ENCODE data around the gene PRPF19.
A peak's percentile ranks its signal among the peaks of the same experiment; 100 is the strongest.

PRPF19 gene

DNA sequence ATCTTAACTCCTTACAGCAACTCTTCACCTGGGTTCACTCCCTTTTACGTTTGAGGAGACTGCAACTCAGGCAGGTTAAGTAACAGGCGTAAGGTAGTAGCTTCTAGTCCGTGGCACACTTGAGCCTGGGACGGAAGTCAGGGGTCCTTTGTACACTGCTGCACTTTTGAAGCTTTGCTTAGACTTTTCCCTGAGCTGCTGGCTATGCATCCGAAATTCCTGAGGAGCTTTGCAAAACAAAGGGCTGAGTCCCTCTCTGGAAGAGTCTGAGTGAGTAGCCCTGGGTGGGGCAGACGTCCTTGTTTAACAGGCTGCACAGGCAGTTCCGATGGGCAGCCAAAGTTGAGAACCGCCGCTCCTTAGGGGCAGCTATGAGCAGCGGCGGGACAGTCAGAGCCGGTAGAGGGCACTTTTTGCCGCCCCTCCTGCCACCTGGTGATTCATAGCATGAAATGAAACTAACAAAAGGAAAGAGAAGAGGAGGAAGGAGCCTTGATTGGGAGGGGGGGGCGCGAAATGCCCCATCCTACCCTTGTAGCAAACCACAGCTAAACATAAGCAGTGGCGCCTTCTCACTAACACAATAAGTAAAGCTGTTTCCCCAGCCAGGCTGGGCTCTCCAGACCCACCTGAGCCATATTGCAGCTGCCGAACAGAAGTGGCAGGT lies 9.0 kb upstream of the PRPF19 start:
- peak overlapping the region; percentile 54 to 89 for H3K4me3 ChIP-seq (ENCODE audit: low read depth in 1 of 2, low read length in 2 of 2)
- H3K27me3 ChIP-seq (ENCODE audit: insufficient read depth, low read length, poor library complexity): no peaks in the 10 kb centered on the region
- H3K9me3 ChIP-seq (ENCODE audit: insufficient read depth, low read length, severe bottlenecking): no peaks in the 10 kb centered on the region
- H2AFZ ChIP-seq (ENCODE audit: low read depth, low read length): peak overlapping the region; percentile 51
- peaks cover 59% of the 10 kb centered on the region for H3K79me2 ChIP-seq (ENCODE audit: insufficient read depth, low read length)
- TF ChIP-seq, protein P1, sequence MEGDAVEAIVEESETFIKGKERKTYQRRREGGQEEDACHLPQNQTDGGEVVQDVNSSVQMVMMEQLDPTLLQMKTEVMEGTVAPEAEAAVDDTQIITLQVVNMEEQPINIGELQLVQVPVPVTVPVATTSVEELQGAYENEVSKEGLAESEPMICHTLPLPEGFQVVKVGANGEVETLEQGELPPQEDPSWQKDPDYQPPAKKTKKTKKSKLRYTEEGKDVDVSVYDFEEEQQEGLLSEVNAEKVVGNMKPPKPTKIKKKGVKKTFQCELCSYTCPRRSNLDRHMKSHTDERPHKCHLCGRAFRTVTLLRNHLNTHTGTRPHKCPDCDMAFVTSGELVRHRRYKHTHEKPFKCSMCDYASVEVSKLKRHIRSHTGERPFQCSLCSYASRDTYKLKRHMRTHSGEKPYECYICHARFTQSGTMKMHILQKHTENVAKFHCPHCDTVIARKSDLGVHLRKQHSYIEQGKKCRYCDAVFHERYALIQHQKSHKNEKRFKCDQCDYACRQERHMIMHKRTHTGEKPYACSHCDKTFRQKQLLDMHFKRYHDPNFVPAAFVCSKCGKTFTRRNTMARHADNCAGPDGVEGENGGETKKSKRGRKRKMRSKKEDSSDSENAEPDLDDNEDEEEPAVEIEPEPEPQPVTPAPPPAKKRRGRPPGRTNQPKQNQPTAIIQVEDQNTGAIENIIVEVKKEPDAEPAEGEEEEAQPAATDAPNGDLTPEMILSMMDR (IDR thresholded peaks at IDR 0.05; ENCODE audit: borderline replicate concordance, extremely low read depth, low read length, poor library complexity, severe bottlenecking): peak; percentile 62
- no peak for TF ChIP-seq EZH2 (IDR thresholded peaks at IDR 0.05; ENCODE audit: borderline replicate concordance, low read depth, low read length, severe bottlenecking)
- H4K20me1 ChIP-seq (ENCODE audit: insufficient read depth, low read length): peaks cover 55% of the 10 kb centered on the region
- peak; percentile 60 for ATAC-seq (ENCODE audit: insufficient read depth, low read depth)
- peaks cover 36% of the 10 kb centered on the region for H3K4me1 ChIP-seq (ENCODE audit: insufficient read depth, low read length)
- H3K36me3 ChIP-seq (ENCODE audit: insufficient read depth, low read length): peaks cover 30% of the 10 kb centered on the region
- H3K9ac ChIP-seq (ENCODE audit: low read depth, low read length): peak overlapping the region; percentile 84
- H3K4me2 ChIP-seq (ENCODE audit: insufficient read depth, low read length): peak overlapping the region; percentile 96
- H3K27ac ChIP-seq (ENCODE audit: low read length): peak overlapping the region; percentile 98
- peak; percentile 80 for DNase-seq

DNA sequence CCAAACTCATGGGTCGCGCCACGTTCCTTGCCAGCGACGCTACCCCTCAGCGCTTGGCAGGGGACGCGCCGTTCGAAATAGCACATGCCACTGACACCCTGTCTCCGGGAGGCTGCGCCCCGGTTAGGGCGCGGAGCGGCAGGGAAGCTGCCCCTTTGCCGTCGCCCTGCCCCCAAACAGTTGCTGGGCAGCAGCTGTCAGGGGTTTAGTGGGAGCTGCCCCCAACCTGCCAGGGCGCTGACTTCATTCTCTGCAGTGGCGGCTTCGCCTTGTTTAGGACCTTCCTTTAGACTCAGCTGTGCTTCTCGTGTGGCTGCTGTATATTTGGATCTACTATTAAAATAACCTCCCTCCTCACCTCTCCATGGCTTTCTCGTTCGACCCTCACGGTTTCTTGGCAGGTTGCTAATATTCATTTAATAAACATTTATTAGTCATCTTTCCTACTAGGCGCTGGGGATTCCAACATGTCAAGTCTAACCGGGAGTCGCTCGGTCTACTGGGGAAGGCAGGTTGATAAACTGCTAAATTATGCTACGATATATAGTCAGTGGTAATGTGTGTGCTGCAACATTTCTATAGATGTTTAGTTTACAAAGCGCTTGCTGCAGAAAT lies 8.4 kb upstream of the PRPF19 start:
- Histone ChIP-seq H3K4me1 (ENCODE audit: insufficient read depth, low read length) (peaks cover 36% of the 10 kb centered on the region), H3K36me3 (ENCODE audit: insufficient read depth, low read length) (peaks cover 23% of the 10 kb centered on the region), H3K4me3 (ENCODE audit: low read depth in 1 of 2, low read length in 2 of 2) (peak overlapping the region; percentile 54 to 89), H3K9me3 (ENCODE audit: insufficient read depth, low read length, severe bottlenecking) (no peaks in the 10 kb centered on the region), H3K27ac (ENCODE audit: low read length) (peak overlapping the region; percentile 98), H3K27me3 (ENCODE audit: insufficient read depth, low read length, poor library complexity) (no peaks in the 10 kb centered on the region), H2AFZ (ENCODE audit: low read depth, low read length) (peak overlapping the region; percentile 93), H4K20me1 (ENCODE audit: insufficient read depth, low read length) (peaks cover 49% of the 10 kb centered on the region), H3K9ac (ENCODE audit: low read depth, low read length) (peak overlapping the region; percentile 84), H3K79me2 (ENCODE audit: insufficient read depth, low read length) (peaks cover 59% of the 10 kb centered on the region), H3K4me2 (ENCODE audit: insufficient read depth, low read length) (peak overlapping the region; percentile 96)
- TF ChIP-seq EZH2 (IDR thresholded peaks at IDR 0.05; ENCODE audit: borderline replicate concordance, low read depth, low read length, severe bottlenecking): no peak
- TF ChIP-seq, protein P1 (IDR thresholded peaks at IDR 0.05; ENCODE audit: borderline replicate concordance, extremely low read depth, low read length, poor library complexity, severe bottlenecking): no peak
- ATAC-seq (ENCODE audit: insufficient read depth, low read depth) (peak; percentile 36), DNase-seq (peak; percentile 58)

DNA sequence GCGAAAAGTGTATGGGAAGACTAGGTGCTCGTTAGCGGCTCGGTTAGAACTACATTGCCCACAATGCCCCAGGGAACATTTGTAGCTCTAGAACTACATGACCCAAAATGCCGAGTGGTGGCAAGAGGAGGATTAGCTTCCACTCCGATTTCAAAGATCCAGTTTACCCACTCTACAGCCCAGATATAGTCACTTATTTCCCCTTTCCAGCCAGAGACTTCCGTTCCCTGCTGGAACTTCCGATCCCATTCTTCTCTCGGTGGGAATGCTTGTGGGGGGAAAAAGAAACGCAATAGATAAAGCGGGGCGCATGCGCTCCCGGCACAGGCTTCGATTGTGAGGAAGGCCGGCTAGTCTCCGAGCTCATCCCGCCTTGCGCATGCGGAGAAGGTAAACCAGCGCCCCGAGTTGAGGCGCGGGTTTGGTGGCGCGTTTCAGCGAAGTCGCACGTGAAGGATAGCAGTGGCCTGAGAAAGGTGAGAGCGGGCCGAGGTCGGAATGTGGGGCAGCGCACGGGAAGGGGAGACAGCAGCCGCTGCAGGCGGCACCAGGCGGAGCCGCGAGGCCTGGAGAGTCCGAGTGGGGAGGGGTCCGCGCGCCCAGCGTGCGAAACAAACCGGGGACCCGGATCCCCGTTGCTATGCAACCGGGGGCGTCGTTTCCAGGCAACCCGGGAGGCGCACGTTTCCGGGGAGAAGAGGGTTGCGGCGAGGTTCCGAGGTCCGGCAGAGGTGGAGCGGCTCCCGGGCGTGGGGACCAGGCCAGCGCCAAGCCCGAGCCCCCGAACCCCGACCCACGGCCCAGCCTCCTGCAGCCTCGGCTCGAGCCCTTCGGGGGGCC lies 7.6 kb upstream of the PRPF19 start, which contains the start of gene TMEM109:
Gene TMEM109, plus strand, starts transcription at position 366 of the 840 bp plus-strand sequence. CDS start 5,536 bp downstream, outside the sequence.
- peak within 1 kb of the TSS; percentile 54 to 89 for H3K4me3 ChIP-seq (ENCODE audit: low read depth in 1 of 2, low read length in 2 of 2)
- H3K36me3 ChIP-seq (ENCODE audit: insufficient read depth, low read length): peaks cover 17% of the 10 kb centered on the region
- H3K4me1 ChIP-seq (ENCODE audit: insufficient read depth, low read length): peaks cover 36% of the 10 kb centered on the region
- peak within 1 kb of the TSS; percentile 96 for H3K4me2 ChIP-seq (ENCODE audit: insufficient read depth, low read length)
- no peaks in the 10 kb centered on the region for H3K9me3 ChIP-seq (ENCODE audit: insufficient read depth, low read length, severe bottlenecking)
- H3K79me2 ChIP-seq (ENCODE audit: insufficient read depth, low read length): peaks cover 53% of the 10 kb centered on the region
- ATAC-seq (ENCODE audit: insufficient read depth, low read depth) (peak; percentile 80), DNase-seq (peak; percentile 89)
- H3K27ac ChIP-seq (ENCODE audit: low read length): peak within 1 kb of the TSS; percentile 98
- TF ChIP-seq, protein P1 (IDR thresholded peaks at IDR 0.05; ENCODE audit: borderline replicate concordance, extremely low read depth, low read length, poor library complexity, severe bottlenecking): no peak
- no peak for TF ChIP-seq EZH2 (IDR thresholded peaks at IDR 0.05; ENCODE audit: borderline replicate concordance, low read depth, low read length, severe bottlenecking)
- no peaks in the 10 kb centered on the region for H3K27me3 ChIP-seq (ENCODE audit: insufficient read depth, low read length, poor library complexity)
- peaks cover 42% of the 10 kb centered on the region for H4K20me1 ChIP-seq (ENCODE audit: insufficient read depth, low read length)
- H2AFZ ChIP-seq (ENCODE audit: low read depth, low read length): peak within 1 kb of the TSS; percentile 93
- peak within 1 kb of the TSS; percentile 84 for H3K9ac ChIP-seq (ENCODE audit: low read depth, low read length)

Data from DND-41 (cell line).